Measurements from ENCODE around the gene RP2.

Gene RP2

GRCh38 chrX:46844913-46845312 lies 8.1 kb downstream of the RP2 start:
- no peak for DNase-seq (ENCODE audit: low spot score)

DNA sequence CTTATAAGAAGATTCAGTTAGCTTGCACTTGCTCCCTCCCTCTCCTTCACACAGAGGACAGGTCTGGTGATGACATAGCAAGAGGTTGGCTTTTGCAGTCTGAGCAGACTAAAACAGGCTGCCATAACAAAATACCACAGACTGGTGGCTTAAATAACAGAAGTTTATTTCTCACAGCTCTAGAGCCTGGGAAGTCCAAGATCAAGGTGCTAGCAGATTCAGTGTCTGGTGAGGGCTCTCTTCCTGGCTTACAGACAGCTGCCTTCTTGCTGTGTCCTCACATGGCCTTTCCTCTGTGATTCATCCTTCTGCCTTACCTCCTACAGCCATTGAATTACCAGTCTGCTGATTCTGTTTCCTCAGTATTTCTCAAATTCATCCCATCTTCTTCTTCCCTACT lies 13.1 kb downstream of the RP2 start:
- DNase-seq (ENCODE audit: low spot score) = no peak

- DNase-seq (ENCODE audit: low spot score) = no peak
Observed at GRCh38 chrX:46850771-46851170, 13.9 kb downstream of the RP2 start.

DNA sequence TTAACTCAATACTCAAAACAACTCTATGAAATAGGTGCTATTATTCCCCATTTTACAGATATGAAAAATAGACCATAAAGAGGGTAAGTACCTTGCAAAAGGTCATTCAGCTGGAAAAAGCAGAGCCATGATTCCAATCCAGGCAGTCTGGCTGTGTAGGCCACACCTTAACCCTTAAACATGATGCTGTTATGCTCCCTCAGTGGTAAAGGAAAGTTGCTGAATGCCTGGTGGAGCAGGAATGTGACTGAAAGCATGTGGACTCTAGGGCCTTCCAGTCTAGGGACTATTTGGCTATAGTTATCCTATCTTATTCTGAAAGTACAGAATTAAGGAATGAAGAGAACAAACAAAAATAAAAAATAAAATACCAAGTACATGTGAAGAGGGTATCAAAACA lies 19.6 kb downstream of the RP2 start:
- no peak for DNase-seq (ENCODE audit: low spot score)

DNA sequence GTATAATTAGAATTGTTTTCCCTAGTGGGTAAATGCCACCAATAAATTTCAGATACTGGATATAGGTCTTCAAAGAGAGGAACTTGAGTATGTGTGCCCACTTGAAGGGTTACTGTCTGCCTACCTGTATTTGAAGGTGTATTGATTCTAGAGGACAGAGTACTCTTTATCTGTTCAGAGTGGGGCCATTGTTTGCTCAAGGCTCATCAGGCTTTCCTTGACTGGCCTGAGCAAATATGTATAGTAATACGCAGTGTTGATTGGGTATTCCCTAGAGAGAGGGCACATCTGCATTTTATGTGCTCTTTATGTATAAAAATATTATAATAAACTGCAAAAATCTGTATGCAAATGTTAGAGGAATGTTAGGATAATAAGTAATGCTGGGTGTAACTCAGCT lies 23.7 kb downstream of the RP2 start:
- DNase-seq (ENCODE audit: low spot score) = peak; percentile 21

- DNase-seq (ENCODE audit: low spot score) = no peak
Observed at GRCh38 chrX:46863072-46863471, 26.2 kb downstream of the RP2 start.

DNA sequence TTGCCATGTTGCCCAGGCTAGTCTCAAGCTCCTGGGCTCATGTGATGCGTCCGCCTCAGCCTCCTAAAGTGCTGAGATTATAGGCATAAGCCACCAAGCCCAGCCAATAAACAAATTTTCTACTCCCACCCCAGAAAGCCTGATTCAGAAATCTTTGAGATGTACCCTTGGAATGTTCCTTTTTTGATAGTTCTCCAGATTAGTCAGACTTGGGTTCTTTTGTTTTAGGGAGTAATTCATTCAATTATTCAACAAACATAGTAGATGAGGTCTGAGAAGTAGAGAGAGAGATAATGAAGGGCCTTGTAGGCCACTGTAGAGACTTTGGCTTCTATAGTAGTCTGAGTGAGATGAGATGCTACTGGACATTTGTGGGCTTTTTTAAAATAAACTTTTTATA lies 27.8 kb downstream of the RP2 start:
- no peak for DNase-seq (ENCODE audit: low spot score)

- DNase-seq (ENCODE audit: low spot score) = no peak
Observed at GRCh38 chrX:46865281-46865680, 28.4 kb downstream of the RP2 start.

- DNase-seq (ENCODE audit: low spot score) = no peak
Observed at GRCh38 chrX:46866726-46867125, 29.9 kb downstream of the RP2 start.

GRCh38 chrX:46873746-46874145 lies 36.9 kb downstream of the RP2 start:
- DNase-seq (ENCODE audit: low spot score) = no peak

- DNase-seq (ENCODE audit: low spot score) = no peak
Observed at GRCh38 chrX:46876901-46877300, 40.1 kb downstream of the RP2 start.

DNA sequence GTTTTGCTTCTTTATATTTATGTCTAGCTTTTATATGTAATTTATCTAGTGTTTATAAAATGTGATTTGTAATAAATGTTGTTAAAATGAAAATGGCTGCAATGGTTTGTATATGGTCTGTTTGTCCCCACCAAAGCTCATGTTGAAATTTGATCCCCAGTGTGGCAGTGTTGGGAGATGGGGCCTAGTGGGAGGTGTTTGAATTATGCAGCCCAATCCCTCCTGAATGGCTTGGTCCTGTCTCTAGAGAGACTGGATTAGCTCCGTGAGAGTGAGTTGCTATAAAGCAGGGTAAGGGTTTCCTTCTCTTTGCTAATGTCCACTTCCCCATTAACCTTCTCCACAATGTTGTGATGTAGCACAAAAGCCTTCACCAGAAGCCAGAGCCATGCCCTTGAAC lies 45.4 kb downstream of the RP2 start:
- no peak for DNase-seq (ENCODE audit: low spot score)

- DNase-seq (ENCODE audit: low spot score) = no peak
Observed at GRCh38 chrX:46884799-46885198, 48.0 kb downstream of the RP2 start.

DNA sequence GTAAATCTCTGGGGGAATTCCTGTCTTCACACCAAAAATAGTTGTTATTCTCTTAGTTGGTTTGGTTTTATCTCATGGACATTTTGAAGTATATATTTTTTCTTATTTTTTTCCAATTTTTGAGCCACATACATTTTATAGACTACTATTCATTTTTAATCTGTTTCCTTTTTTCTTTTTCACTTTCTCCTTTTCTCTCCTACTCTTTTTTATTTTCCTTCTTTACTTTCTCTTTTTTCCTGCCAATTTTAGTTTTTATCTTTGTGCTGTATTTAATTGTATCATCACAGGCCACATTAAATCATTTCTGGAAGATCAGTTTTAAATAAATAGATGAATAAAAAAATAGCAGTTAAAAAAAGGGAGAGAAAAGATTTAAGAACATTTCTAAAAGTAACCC lies 61.4 kb downstream of the RP2 start:
- DNase-seq (ENCODE audit: low spot score) = no peak

- DNase-seq (ENCODE audit: low spot score) = peak; percentile 63
Observed at GRCh38 chrX:46903458-46904242, 66.8 kb downstream of the RP2 start.

DNA sequence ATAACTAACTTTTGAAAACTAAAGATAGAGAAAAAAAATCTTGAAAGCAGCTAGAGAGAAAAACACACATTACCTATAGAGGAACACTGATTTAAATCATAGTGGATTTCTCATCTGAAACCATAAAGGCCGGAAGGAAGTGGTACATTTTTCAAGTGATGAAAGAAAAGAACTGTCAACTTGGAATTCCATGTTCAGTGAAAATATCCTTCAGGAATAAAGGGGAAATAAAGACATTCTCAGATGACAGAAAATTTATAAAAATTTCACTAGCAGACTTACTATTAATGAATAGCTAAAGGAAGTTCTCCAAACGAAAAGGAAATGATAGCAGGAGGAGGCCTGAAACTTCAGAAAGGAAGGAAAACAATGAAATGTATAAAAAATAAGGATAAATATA lies 67.8 kb downstream of the RP2 start:
- no peak for DNase-seq (ENCODE audit: low spot score)

DNA sequence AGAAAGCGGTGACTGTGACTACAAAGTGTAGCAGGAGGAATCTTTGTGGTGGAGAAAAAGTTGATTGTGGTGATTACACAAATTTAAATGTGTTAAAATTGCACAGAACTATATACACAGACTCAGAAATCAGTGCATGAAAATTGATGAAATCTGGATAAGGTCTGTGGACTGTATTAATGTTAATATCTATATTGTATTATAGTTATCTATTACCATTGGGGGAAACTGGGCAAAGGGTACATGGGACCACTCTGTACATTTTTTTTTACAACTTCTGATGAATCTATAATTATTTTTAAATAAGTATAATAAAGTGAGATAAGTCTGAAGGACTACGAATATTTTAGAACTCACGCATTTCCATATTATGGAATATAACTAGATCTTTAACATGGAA lies 73.6 kb downstream of the RP2 start:
- DNase-seq (ENCODE audit: low spot score) = no peak

DNA sequence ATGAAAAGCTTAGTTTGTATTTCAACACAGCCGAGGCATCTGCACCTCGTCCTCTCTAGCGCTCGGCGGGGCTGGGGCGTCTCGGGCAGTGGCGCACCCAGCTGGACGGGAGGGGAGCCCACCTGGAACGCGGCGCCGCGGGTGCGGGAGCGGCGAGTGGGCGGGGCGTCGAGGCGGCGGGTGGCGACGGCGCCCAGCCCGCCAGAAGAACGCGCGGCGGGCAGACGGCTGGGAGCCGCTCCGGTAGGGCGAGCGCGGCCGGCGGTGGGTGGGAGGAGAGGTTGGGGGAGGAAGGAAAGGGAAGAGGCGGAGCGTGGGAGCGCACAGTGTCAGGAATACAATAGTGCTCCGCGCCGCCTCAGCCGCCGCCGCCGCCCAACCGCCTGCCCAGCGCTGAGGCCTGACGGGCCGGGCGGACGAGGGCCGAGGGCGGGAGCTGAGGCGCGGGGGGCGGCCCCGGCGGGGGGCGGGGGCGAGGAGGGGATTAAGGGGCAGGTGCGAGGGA lies 75.3 kb downstream of the RP2 start, which contains the start of gene JADE3:
Gene JADE3, plus strand, starts transcription at position 324 of the 505 bp plus-strand sequence. CDS start 72,474 bp downstream, outside the sequence.
- peak; percentile 53 for DNase-seq (ENCODE audit: low spot score)

- DNase-seq (ENCODE audit: low spot score) = peak; percentile 52
Observed at GRCh38 chrX:46912603-46913491, 76.0 kb downstream of the RP2 start.

DNA sequence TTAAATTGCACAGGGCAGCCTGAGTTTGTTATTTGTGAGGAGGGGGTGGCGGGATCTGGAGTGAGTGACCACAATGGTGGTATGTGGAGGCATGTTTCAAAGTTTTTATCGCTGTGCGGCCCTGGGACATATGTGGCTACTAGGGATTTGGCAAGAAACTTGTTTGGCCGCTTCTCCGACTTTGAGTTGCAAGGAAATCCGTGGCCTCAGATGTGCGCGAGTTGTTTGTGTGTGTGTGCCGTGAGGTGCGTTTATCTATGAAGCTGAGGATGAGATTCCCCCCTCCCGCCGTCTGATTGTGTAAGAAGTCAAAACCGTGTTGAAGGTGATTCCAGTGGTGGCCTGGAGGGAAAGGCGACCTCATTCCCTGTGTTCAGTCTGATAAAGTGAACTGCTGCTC lies 76.8 kb downstream of the RP2 start:
- DNase-seq (ENCODE audit: low spot score) = peak; percentile 42

GRCh38 chrX:46916273-46916672 lies 79.4 kb downstream of the RP2 start:
- DNase-seq (ENCODE audit: low spot score) = no peak

DNA sequence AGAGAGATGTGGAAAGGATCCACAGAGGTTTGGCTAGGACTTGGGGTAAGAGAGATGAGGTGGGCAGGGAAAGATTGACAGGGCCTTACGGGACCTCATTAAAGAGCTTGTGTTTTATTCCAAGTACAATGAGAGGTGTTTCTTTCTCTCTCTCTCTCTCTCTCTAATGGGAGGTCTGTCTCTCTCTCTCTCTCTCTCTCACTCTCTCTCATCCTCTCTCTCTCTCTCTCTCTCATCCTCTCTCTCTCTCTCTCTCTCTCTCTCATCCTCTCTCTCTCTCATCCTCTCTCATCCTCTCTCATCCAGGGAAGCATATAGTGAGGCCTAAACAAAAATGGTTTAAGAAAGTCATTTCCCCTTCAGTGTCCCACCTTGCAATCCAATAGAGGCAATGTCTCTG lies 80.8 kb downstream of the RP2 start:
- no peak for DNase-seq (ENCODE audit: low spot score)

DNA sequence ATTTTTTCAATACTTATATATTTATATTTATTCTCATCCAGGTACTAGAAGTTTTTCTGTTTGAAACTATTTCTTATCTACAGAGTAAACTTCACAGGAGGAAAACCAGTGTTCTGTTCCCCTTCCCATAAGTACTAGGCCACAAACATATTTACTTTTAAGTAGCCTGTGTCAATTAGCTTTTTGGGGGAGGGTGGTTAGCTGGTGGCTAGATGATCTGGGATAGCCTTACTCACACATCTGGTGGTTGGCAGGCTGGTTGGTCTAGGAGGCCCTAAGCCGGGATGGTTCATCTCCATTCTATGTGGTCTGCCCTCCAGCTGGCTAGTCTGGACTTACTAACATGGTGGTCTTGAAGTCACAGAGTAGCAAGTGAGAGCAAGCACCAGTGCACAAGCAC lies 81.6 kb downstream of the RP2 start:
- DNase-seq (ENCODE audit: low spot score) = no peak
